ENCODE measurements around the gene PIK3R1. TPM values are rescaled to one million over a fixed set of nuclear protein-coding genes. Genes with fewer than 3 reads are reported as not detected.

PIK3R1 gene
- total RNA-seq, 8 experiments from 2014 or later = 14.6 to 127 (median 36.8) TPM

DNA sequence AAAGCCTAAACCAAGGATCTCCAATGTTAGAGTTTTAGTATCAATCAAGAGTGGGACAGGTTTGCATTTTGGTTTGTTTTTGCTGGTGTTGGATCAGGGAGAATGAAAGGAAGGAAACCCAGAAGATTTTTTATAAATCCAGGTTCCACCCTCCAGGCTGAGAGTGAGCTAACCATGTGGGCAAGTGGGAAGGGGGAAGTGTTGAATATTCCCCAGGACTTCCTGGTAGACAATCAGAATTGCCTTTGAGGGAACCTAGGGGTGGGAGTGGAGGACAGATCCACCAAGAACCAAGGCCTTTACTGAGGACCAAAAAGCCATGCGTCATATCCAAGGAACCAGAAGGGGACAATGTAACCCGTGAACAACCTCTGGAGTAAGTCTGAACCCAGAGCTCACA lies 33.5 kb upstream of the PIK3R1 start:
- no peak for ATAC-seq (replicated peaks in 6 of 8)
- WGBS, 10 experiments = 80 to 89% (median 88%) methylated on average over 1 to 2 of the region's 2 CpGs; no CpG with 5 or more reads in 7 of the 10 experiments
- in situ Hi-C loops (cut with MboI; ENCODE audit: low pct_unique_long_range_greater_than_20kb in 2 of 9, low sequenced_read_pairs in 9 of 9, unreplicated experiment in 9 of 9) = no loop called here
- Histone ChIP-seq H3K27ac (no peak overlapping the region), H3K4me3 (no peak overlapping the region), H3K4me1 (replicated peaks in 1 of 2) (no peaks in the 10 kb centered on the region)

DNA sequence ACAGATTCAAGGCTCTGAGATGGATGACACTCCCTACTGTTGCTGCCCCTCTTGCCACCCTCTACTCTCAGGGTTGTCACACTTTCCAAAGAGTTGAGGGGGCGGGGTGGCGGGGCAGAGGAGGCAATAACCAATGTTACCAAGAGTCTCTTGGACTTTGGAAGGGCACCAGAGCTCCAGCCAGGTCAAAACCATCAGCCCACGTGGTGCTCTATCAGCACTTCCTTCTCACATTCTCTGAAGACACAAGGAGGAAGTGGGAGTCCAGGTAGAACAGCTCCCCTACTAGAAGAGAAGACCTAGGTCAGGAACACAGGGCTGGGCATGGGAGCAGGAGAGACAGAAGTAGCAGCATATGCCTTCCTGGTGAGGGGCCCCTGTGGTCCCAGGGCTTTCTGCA lies 33.0 kb upstream of the PIK3R1 start:
- ATAC-seq (replicated peaks in 6 of 8) = no peak
- Histone ChIP-seq H3K4me3 (no peak overlapping the region), H3K4me1 (replicated peaks in 1 of 2) (no peaks in the 10 kb centered on the region), H3K27ac (no peak overlapping the region)
- WGBS, 10 experiments = 40 to 100% (median 100%) methylated on average over 1 to 3 of the region's 3 CpGs; no CpG with 5 or more reads in 6 of the 10 experiments
- in situ Hi-C loops (cut with MboI; ENCODE audit: low pct_unique_long_range_greater_than_20kb in 2 of 9, low sequenced_read_pairs in 9 of 9, unreplicated experiment in 9 of 9) = no loop called here

GRCh38 chr5:68187268-68188055 lies 28.1 kb upstream of the PIK3R1 start:
- H3K27ac ChIP-seq = peak overlapping the region; percentile 17 to 65
- in situ Hi-C loops (cut with MboI; ENCODE audit: low pct_unique_long_range_greater_than_20kb in 2 of 9, low sequenced_read_pairs in 9 of 9, unreplicated experiment in 9 of 9) = no loop called here
- WGBS, 10 experiments = 0 to 100% (median 67%) methylated on average over 1 to 14 of the region's 34 CpGs; no CpG with 5 or more reads in 3 of the 10 experiments
- H3K4me1 ChIP-seq (replicated peaks in 1 of 2) = peaks cover 5 to 8% of the 10 kb centered on the region in 2 donors
- H3K4me3 ChIP-seq = peak overlapping the region; percentile 9 to 29 (median 22)
- peak in 5 of 8 experiments; percentile 91 to 94 (median 94) for ATAC-seq (replicated peaks in 6 of 8)

DNA sequence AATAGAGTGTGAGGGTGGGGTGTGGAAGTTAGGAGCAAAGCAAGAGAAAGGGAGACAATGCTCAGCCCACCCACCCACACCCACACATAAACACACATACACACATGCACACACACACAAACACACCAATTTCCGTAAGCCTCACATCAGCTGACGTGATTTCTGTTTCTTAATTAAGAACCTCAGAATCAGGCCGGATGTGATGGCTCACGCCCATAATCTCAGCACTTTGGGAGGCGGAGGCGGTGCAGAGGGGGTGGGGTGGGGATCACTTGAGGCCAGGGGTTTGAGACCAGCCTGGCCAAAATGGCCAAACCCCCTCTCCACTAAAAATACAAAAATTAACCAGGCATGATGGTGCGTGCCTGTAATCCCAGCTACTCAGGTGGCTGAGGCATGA lies 26.4 kb upstream of the PIK3R1 start:
- Histone ChIP-seq H3K27ac (no peak overlapping the region), H3K4me1 (replicated peaks in 1 of 2) (peaks cover 5 to 13% of the 10 kb centered on the region in 2 donors), H3K4me3 (no peak overlapping the region)
- 75 to 100% (median 88%) methylated on average over 1 to 2 of the region's 7 CpGs; no CpG with 5 or more reads in 5 of the 10 experiments for WGBS, 10 experiments
- ATAC-seq (replicated peaks in 6 of 8) = no peak
- in situ Hi-C loops (cut with MboI; ENCODE audit: low pct_unique_long_range_greater_than_20kb in 2 of 9, low sequenced_read_pairs in 9 of 9, unreplicated experiment in 9 of 9) = no loop called here

GRCh38 chr5:68189613-68190012 lies 25.9 kb upstream of the PIK3R1 start:
- Histone ChIP-seq H3K27ac (no peak overlapping the region), H3K4me1 (replicated peaks in 1 of 2) (peaks cover 5 to 13% of the 10 kb centered on the region in 2 donors), H3K4me3 (no peak overlapping the region)
- in situ Hi-C loops (cut with MboI; ENCODE audit: low pct_unique_long_range_greater_than_20kb in 2 of 9, low sequenced_read_pairs in 9 of 9, unreplicated experiment in 9 of 9) = no loop called here
- ATAC-seq (replicated peaks in 6 of 8) = no peak
- 40 to 95% (median 86%) methylated on average over 1 to 5 of the region's 5 CpGs; no CpG with 5 or more reads in 1 of the 10 experiments for WGBS, 10 experiments

DNA sequence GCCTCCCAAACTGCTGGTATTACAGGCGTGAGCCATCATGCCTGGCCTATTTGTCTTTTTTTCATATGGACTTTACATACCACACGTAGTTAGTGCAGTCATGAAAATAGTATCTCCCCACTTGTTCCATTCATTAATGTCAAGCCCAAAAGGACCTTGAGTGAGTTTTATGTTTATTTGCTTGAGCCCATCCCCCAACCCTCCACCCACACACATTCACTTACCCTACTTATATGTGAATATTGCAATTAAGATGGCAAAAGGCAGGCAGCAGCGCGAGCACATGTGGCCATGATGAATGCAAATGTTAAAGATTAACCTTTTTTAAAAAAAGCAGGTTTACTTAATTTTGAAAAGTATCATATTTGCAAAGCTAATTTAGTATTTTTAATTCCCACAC lies 24.9 kb upstream of the PIK3R1 start:
- in situ Hi-C loops (cut with MboI; ENCODE audit: low pct_unique_long_range_greater_than_20kb in 2 of 9, low sequenced_read_pairs in 9 of 9, unreplicated experiment in 9 of 9) = no loop called here
- no peak overlapping the region for H3K27ac ChIP-seq
- no peak overlapping the region for H3K4me3 ChIP-seq
- peak in 2 of 8 experiments; percentile 52 to 60 for ATAC-seq (replicated peaks in 6 of 8)
- WGBS, 10 experiments = 0 to 100% (median 79%) methylated on average over 2 to 4 of the region's 4 CpGs
- peaks cover 5 to 13% of the 10 kb centered on the region in 2 donors for H3K4me1 ChIP-seq (replicated peaks in 1 of 2)

DNA sequence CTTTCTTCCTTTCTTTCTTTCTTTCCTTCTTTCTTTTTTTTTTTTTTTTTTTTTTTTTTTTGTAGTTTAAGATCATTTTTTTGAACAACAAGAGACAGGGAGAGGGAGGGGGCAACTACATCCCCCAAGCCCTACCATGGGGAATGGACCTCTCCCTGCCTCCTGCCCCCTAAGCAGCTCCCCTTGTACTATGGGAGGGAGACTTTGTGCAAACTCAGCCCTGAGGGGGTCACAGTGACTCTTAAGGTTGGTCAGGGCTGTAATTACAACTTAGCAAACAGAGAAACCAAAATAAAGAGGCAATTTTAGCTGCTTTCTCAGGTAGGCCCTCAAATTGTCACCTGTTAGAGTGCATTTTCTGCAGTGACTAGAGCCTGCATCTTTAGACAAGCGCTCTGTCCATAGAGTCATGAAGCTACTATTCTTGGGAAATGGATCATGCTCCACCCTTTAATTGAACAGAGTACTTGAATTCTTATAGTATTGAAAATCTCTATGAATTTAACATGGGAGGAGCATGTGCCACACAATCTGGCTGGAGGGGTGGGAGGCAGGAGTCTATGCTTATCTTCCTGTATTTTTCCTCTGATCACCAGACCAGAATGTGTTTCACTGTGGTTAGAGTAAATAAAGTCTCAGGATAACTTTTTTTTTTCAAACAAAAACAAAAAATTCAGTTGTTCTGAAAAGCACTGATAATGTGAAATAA lies 24.3 kb upstream of the PIK3R1 start:
- in situ Hi-C loops (cut with MboI; ENCODE audit: low pct_unique_long_range_greater_than_20kb in 2 of 9, low sequenced_read_pairs in 9 of 9, unreplicated experiment in 9 of 9) = no loop called here
- peak in 3 of 8 experiments; percentile 48 to 69 (median 62) for ATAC-seq (replicated peaks in 6 of 8)
- H3K27ac ChIP-seq = no peak overlapping the region
- peaks cover 5 to 13% of the 10 kb centered on the region in 2 donors for H3K4me1 ChIP-seq (replicated peaks in 1 of 2)
- no peak overlapping the region for H3K4me3 ChIP-seq
- WGBS, 10 experiments = 71 to 100% (median 88%) methylated on average over 1 of the region's 1 CpG; no CpG with 5 or more reads in 3 of the 10 experiments

GRCh38 chr5:68192679-68193060 lies 22.9 kb upstream of the PIK3R1 start:
- in situ Hi-C loops (cut with MboI; ENCODE audit: low pct_unique_long_range_greater_than_20kb in 2 of 9, low sequenced_read_pairs in 9 of 9, unreplicated experiment in 9 of 9) = no loop called here
- peaks cover 5 to 13% of the 10 kb centered on the region in 2 donors for H3K4me1 ChIP-seq (replicated peaks in 1 of 2)
- H3K27ac ChIP-seq = no peak overlapping the region
- ATAC-seq (replicated peaks in 6 of 8) = no peak
- no peak overlapping the region for H3K4me3 ChIP-seq
- WGBS, 10 experiments = 83 to 100% (median 100%) methylated on average over 1 to 3 of the region's 3 CpGs; no CpG with 5 or more reads in 2 of the 10 experiments

DNA sequence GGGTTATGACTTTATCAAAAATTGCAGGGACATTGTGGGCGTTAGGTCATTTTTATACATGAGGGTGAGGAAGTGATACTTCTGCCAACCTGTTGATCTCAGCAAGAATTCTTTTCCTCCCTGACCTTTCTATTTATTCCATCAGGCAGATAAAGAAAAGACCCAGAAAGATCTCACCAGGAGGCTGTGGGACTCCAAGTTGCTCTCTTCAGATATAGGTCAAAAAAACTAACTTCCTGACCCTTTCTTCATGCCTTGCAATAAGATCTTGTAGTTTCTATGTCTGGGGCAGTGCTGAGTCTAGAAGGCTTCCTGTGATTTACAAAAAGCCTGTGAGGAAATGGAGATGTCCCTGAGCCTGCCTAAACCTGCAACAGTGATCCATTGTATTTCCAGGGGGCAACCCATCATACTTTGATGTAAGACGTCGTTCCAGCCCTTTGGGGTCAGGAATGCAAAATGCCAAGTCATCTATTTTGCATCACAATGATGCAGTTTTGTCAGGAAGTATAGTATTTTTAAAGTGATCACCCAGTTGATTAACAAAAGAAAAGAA lies 22.0 kb upstream of the PIK3R1 start:
- no peak overlapping the region for H3K27ac ChIP-seq
- 10 to 89% (median 44%) methylated on average over 1 to 3 of the region's 3 CpGs; no CpG with 5 or more reads in 1 of the 10 experiments for WGBS, 10 experiments
- ATAC-seq (replicated peaks in 6 of 8) = no peak
- H3K4me1 ChIP-seq (replicated peaks in 1 of 2) = peaks cover under 1 to 8% of the 10 kb centered on the region in 2 donors
- in situ Hi-C loops (cut with MboI; ENCODE audit: low pct_unique_long_range_greater_than_20kb in 2 of 9, low sequenced_read_pairs in 9 of 9, unreplicated experiment in 9 of 9) = no loop called here
- no peak overlapping the region for H3K4me3 ChIP-seq

DNA sequence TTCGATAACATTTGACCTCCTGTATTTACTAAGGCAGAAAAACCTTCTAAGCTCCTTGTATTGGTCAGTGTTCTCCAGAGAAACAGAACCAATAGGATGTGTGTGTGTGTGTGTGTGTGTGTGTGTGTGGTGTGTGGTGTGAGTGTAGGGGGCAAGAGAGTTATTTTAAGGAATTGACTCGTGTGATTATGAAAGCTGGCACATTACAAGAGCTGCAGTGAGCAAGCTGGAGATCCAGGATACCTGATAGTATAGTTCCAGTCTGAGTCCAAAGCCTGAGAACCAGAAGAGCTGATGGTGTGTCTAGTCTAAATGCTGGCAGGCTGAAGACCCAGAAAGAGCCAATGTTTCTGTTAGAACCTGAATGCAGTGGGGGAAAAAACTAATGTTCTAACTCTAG lies 21.2 kb upstream of the PIK3R1 start:
- 33 to 100% (median 58%) methylated on average over 1 to 2 of the region's 2 CpGs; no CpG with 5 or more reads in 2 of the 10 experiments for WGBS, 10 experiments
- in situ Hi-C loops (cut with MboI; ENCODE audit: low pct_unique_long_range_greater_than_20kb in 2 of 9, low sequenced_read_pairs in 9 of 9, unreplicated experiment in 9 of 9) = no loop called here
- Histone ChIP-seq H3K4me1 (replicated peaks in 1 of 2) (peaks cover 0 to 7% of the 10 kb centered on the region in 2 donors), H3K27ac (no peak overlapping the region), H3K4me3 (no peak overlapping the region)
- no peak for ATAC-seq (replicated peaks in 6 of 8)

DNA sequence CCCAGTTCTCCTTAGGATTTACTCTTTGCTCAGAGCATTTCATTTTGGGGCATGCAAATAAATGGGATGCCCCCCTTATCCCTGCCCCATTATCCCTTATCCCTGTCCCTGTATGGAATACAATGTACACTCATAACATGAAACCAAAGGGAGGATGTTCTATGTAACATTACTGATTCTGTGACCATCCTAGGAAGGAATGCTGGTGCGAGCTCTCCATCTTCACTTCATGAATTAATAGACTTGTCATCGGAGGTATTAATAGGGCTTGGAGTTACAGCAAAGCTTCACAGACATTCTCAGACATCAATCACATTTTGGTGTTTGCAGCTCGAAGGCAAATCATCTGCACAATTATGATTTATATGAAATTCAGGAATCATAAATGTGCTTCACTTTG lies 20.4 kb upstream of the PIK3R1 start:
- Histone ChIP-seq H3K4me3 (no peak overlapping the region), H3K4me1 (replicated peaks in 1 of 2) (peaks cover 0 to 5% of the 10 kb centered on the region in 2 donors), H3K27ac (no peak overlapping the region)
- whole genome bisulfite sequencing, 10 experiments = 57 to 100% (median 91%) methylated on average over 2 to 3 of the region's 3 CpGs; no CpG with 5 or more reads in 2 of the 10 experiments
- in situ Hi-C loops (cut with MboI; ENCODE audit: low pct_unique_long_range_greater_than_20kb in 2 of 9, low sequenced_read_pairs in 9 of 9, unreplicated experiment in 9 of 9) = no loop called here
- ATAC-seq (replicated peaks in 6 of 8) = no peak

DNA sequence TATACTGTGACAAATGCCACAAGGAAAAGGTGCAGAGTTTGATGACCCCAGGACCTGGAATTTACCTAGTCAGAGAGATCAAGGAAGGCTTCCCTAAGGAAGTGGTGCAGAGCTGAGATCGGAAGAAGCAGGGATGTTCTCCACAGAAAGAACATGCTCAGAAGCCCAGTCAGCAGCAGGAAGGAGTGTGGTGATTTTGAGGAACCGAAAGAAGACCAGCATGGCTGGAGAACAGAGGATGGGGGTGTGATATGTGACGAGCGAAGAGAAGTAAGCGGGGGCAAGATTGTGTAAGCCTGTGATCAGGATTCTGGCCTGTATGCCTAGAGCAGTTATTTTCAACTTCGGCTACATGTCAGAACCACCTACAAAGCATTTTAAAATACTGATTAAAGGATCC lies 18.7 kb upstream of the PIK3R1 start:
- Histone ChIP-seq H3K4me1 (replicated peaks in 1 of 2) (peaks cover 0 to 5% of the 10 kb centered on the region in 2 donors), H3K27ac (no peak overlapping the region), H3K4me3 (no peak overlapping the region)
- 73 to 100% (median 95%) methylated on average over 1 to 6 of the region's 6 CpGs; no CpG with 5 or more reads in 1 of the 10 experiments for whole genome bisulfite sequencing, 10 experiments
- in situ Hi-C loops (cut with MboI; ENCODE audit: low pct_unique_long_range_greater_than_20kb in 2 of 9, low sequenced_read_pairs in 9 of 9, unreplicated experiment in 9 of 9) = no loop called here
- no peak for ATAC-seq (replicated peaks in 6 of 8)

DNA sequence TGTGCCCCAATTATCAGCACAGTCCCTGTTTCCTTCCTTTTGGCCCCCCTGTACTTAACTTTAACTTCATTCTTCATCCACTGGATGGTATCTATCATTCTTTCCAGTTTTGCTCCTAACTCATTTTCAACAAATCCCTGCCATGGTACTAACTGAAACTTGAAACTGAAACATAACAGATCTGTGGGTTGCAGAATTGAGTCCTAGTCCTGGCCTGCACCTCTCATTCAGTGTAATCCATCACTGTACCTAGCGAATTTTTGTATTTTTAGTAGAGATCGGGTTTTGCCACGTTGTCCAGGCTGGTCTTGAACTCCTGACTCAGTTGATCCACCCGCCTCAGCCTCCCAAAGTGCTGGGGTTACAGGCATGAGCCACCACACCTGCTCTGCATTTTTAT lies 15.3 kb upstream of the PIK3R1 start:
- no peak for ATAC-seq (replicated peaks in 6 of 8)
- WGBS, 10 experiments = 77 to 100% (median 95%) methylated on average over 1 to 4 of the region's 4 CpGs; no CpG with 5 or more reads in 3 of the 10 experiments
- no peaks in the 10 kb centered on the region for H3K4me1 ChIP-seq (replicated peaks in 1 of 2)
- in situ Hi-C loops (cut with MboI; ENCODE audit: low pct_unique_long_range_greater_than_20kb in 2 of 9, low sequenced_read_pairs in 9 of 9, unreplicated experiment in 9 of 9) = no loop called here
- no peak overlapping the region for H3K27ac ChIP-seq
- H3K4me3 ChIP-seq = no peak overlapping the region

Data from motor neuron (in vitro differentiated cells).